PC-3 (cell line): Measurements from ENCODE around the gene CBR3. TPM values are rescaled to one million over a fixed set of nuclear protein-coding genes. Genes with fewer than 3 reads are reported as not detected.

Source experiments
- ATAC-seq: fragments of 200-7000 bp; cut with Tn5 transposase; 2 replicates; pipeline ENCODE4 v1.9.1; 2020; ENCODE audit warnings: mild to moderate bottlenecking, moderate library complexity
- BruUV-seq: library from RNA; stranded (reverse); fragments of 400-500 nt; replicated peaks from 2 replicates; lab custom pipeline; 2021; lab: Mats Ljungman, UMichigan
- CTCF ChIA-PET: fragments of 300-600 bp; sonication (Branson Sonifier 250); formaldehyde crosslinking; loops from one replicate; lab custom pipeline; 2022; ENCODE audit warnings: antibody characterized with exemption; lab: Charles Lee
- POLR2A ChIA-PET: fragments of 300-600 bp; sonication (Branson Sonifier 250); formaldehyde crosslinking; loops from one replicate; lab custom pipeline; 2022; ENCODE audit warnings: antibody characterized with exemption; ENCODE audit not compliant: unreplicated experiment; lab: Charles Lee
- DNase-seq: peaks from one replicate; pipeline ENCODE4 v3.0.0-alpha.2; 2015
- H2AFZ ChIP-seq: fragments of 300-600 bp; sonication (generic); 2 replicates; pipeline ENCODE4 v1.6.0; 2016; ENCODE audit warnings: antibody characterized with exemption, low read length
- H3F3A ChIP-seq: fragments of 300-600 bp; sonication (generic); one replicate; pipeline ENCODE4 v1.6.0; 2017; ENCODE audit warnings: antibody characterized with exemption, low read length, control low read depth, mild to moderate bottlenecking; ENCODE audit not compliant: unreplicated experiment
- H3K27ac ChIP-seq: fragments of 300-600 bp; sonication (generic); 2 replicates; pipeline ENCODE4 v1.5.1; 2016; ENCODE audit warnings: mild to moderate bottlenecking, low read length
- H3K27me3 ChIP-seq: fragments of 300-600 bp; sonication (generic); 2 replicates; pipeline ENCODE4 v1.6.1; 2016; ENCODE audit warnings: low read length, mixed read lengths
- H3K36me3 ChIP-seq: fragments of 300-600 bp; sonication (generic); 2 replicates; pipeline ENCODE4 v1.6.1; 2016; ENCODE audit warnings: low read depth, mixed run types, low read length, mixed read lengths
- H3K4me1 ChIP-seq: fragments of 300-600 bp; sonication (generic); 2 replicates; pipeline ENCODE4 v1.5.1; 2016; ENCODE audit warnings: low read length; ENCODE audit not compliant: insufficient read depth
- H3K4me2 ChIP-seq: fragments of 300-600 bp; sonication (generic); 2 replicates; pipeline ENCODE4 v1.6.0; 2016; ENCODE audit warnings: low read length
- H3K4me3 ChIP-seq: fragments of 300-600 bp; sonication (generic); 2 replicates; pipeline ENCODE4 v1.5.1; 2016; ENCODE audit warnings: mild to moderate bottlenecking, low read length, mixed read lengths
- H3K79me2 ChIP-seq: fragments of 300-600 bp; sonication (generic); 2 replicates; pipeline ENCODE4 v1.6.1; 2017; ENCODE audit warnings: low read length, mixed read lengths
- H3K9ac ChIP-seq: fragments of 300-600 bp; sonication (generic); 2 replicates; pipeline ENCODE4 v1.6.0; 2016; ENCODE audit warnings: mild to moderate bottlenecking, low read length
- H3K9me2 ChIP-seq: fragments of 300-600 bp; sonication (generic); replicated peaks from 2 replicates; pipeline ENCODE4 v1.6.1; 2016; ENCODE audit warnings: mixed run types, low read length, mixed read lengths
- H3K9me3 ChIP-seq: fragments of 300-600 bp; sonication (generic); 2 replicates; pipeline ENCODE4 v1.6.1; 2016; ENCODE audit warnings: low read length, mixed read lengths
- H4K20me1 ChIP-seq: fragments of 300-600 bp; sonication (generic); 2 replicates; pipeline ENCODE4 v1.6.1; 2016; ENCODE audit warnings: low read length, mixed read lengths
- EZH2 ChIP-seq: fragments of 300-600 bp; sonication (generic); IDR thresholded peaks from one replicate; pipeline ENCODE4 v1.6.1; 2017; ENCODE audit warnings: antibody characterized with exemption, mild to moderate bottlenecking, low read length; ENCODE audit not compliant: unreplicated experiment
- EZH2phosphoT487 ChIP-seq: fragments of 300-600 bp; sonication (generic); IDR thresholded peaks from 2 replicates; pipeline ENCODE4 v1.6.1; 2018; ENCODE audit warnings: mild to moderate bottlenecking, antibody characterized with exemption, low read length, borderline replicate concordance
- intact Hi-C: fragments of 100-400 bp; cut with micrococcal nuclease; formaldehyde crosslinking; loops from 2 replicates; pipeline ENCODE4 v1.9.0; 2023
- total RNA-seq: library from RNA; depleted of rRNA; stranded (reverse); fragments of >200 nt; gene quantifications from 2 replicates; pipeline ENCODE4 v1.2.3, GENCODE V29; 2014
- TF ChIP-seq, protein P1 (sequence below): fragments of 300-600 bp; sonication (generic); conservative IDR thresholded peaks from 2 replicates; pipeline ENCODE4 v1.5.1; 2017; ENCODE audit warnings: antibody characterized with exemption, low read depth, mild to moderate bottlenecking, low read length

The CBR3 gene
- total RNA-seq, 1 experiment from 2014 or later: 49.3 TPM

DNA sequence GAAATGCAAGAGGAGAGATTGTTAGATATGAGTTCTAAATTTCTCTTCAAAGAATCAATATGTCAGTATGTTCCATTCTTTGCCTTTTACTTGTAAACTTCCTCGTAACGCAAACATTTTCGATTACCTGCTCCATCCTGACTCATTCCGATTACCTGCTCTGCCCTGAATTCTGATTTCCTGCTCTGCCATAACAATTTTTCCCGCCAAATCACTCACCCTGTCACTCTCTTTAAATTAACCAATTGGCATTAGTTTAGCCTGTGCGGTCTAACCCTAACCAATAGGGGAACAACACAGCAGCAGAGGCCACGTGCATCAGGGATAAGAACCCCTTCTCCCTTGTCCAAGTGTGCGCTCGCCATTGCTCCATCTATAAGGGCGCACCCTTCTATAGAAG, 25.0 kb upstream of the CBR3 start:
- TF ChIP-seq EZH2phosphoT487 (no peak), EZH2 (no peak)
- TF ChIP-seq, protein P1, sequence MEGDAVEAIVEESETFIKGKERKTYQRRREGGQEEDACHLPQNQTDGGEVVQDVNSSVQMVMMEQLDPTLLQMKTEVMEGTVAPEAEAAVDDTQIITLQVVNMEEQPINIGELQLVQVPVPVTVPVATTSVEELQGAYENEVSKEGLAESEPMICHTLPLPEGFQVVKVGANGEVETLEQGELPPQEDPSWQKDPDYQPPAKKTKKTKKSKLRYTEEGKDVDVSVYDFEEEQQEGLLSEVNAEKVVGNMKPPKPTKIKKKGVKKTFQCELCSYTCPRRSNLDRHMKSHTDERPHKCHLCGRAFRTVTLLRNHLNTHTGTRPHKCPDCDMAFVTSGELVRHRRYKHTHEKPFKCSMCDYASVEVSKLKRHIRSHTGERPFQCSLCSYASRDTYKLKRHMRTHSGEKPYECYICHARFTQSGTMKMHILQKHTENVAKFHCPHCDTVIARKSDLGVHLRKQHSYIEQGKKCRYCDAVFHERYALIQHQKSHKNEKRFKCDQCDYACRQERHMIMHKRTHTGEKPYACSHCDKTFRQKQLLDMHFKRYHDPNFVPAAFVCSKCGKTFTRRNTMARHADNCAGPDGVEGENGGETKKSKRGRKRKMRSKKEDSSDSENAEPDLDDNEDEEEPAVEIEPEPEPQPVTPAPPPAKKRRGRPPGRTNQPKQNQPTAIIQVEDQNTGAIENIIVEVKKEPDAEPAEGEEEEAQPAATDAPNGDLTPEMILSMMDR: no peak
- Histone ChIP-seq H3K9me2 (no peaks in the 10 kb centered on the region), H3K79me2 (no peaks in the 10 kb centered on the region), H3K36me3 (no peaks in the 10 kb centered on the region), H3K9ac (no peak overlapping the region), H3K27ac (no peak overlapping the region), H3F3A (no peaks in the 10 kb centered on the region), H3K27me3 (no peaks in the 10 kb centered on the region), H3K4me1 (peaks cover 16% of the 10 kb centered on the region), H3K9me3 (no peaks in the 10 kb centered on the region), H2AFZ (no peak overlapping the region), H4K20me1 (no peaks in the 10 kb centered on the region), H3K4me3 (no peak overlapping the region), H3K4me2 (no peak overlapping the region)
- ChIA-PET POLR2A (no interaction called here), CTCF (no interaction called here)
- DNase-seq: no peak
- ATAC-seq: no peak
- intact Hi-C loops: no loop called here
- BruUV-seq: no TSS peak

DNA sequence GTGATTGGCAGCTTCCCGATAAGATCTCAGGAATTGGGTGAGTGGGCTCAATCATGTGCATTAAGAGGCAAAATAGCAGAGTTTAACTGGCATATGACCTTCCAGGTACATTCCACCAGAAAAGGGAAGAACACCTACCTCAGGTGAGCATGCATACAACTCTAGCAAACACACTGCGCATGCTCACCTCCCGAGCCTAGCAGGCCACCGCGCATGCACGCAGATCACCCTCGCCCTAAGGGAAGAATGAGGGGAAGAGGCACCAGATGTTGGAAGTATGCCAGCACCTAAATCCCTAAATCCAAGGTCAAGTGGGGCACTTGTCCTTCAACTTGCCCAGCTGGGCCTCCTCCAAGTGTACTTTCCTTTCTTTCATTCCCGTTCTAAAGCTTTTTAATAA, 23.6 kb upstream of the CBR3 start:
- CTCF ChIA-PET: no interaction called here
- no peak for ATAC-seq
- H3K79me2 ChIP-seq: no peaks in the 10 kb centered on the region
- intact Hi-C loops: no loop called here
- POLR2A ChIA-PET: interaction anchor here (0.8 kb wide), 1 partner anchor 65 kb away, joined by 6 read pairs; no protein-coding TSS in a partner anchor
- H3K4me2 ChIP-seq: no peak overlapping the region
- H3K4me1 ChIP-seq: peaks cover 16% of the 10 kb centered on the region
- H3K27ac ChIP-seq: no peak overlapping the region
- TF ChIP-seq EZH2phosphoT487: no peak
- TF ChIP-seq, protein P1: no peak
- no peak for TF ChIP-seq EZH2
- no peak for DNase-seq
- H3F3A ChIP-seq: no peaks in the 10 kb centered on the region
- no peak overlapping the region for H3K4me3 ChIP-seq
- BruUV-seq: no TSS peak
- H3K9ac ChIP-seq: no peak overlapping the region
- H3K27me3 ChIP-seq: no peaks in the 10 kb centered on the region
- no peaks in the 10 kb centered on the region for H4K20me1 ChIP-seq
- no peaks in the 10 kb centered on the region for H3K9me3 ChIP-seq
- no peaks in the 10 kb centered on the region for H3K9me2 ChIP-seq
- H2AFZ ChIP-seq: no peak overlapping the region
- no peaks in the 10 kb centered on the region for H3K36me3 ChIP-seq

DNA sequence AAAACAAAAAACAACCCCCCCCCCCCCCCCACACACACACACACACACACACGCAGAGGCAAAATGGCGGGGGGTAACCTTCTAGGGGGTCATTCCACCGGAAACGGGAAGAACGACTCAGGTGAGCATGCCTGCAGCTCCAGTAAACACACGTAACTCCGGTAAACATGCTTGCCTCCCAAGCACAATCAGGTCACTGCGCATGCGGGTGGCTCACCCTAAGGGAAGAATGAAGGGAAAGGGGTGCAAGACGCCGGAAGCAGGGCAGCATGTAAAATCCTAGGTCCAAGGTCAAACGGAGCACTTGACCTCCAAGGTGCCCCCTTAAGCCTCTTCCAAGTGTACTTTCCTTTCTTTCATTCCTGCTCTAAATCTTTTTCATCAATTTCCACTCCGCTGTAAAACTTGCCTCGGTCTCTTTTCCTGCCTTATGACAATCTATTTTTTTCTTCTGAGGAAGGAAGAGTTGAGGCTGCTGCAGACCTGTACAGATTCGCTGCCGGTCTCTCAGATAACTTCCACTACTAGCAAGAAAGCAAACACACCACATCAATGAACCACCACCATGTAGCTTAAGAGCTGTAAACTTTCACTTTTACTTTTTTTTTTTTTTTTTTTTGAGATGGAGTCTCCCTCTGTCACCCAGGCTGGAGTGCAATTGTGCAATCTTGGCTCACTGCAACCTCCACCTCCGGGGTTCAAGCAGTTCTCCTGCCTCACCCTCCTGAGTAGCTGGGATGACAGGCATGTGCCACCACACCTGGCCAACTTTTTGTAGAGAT, 21.0 kb upstream of the CBR3 start:
- H3K27ac ChIP-seq: peak overlapping the region; percentile 65
- CTCF ChIA-PET: no interaction called here
- H3K36me3 ChIP-seq: no peaks in the 10 kb centered on the region
- peak overlapping the region; percentile 95 for H2AFZ ChIP-seq
- no peaks in the 10 kb centered on the region for H3K79me2 ChIP-seq
- TF ChIP-seq, protein P1: no peak
- TF ChIP-seq EZH2phosphoT487 (no peak), EZH2 (no peak)
- H3F3A ChIP-seq: no peaks in the 10 kb centered on the region
- no peaks in the 10 kb centered on the region for H3K9me3 ChIP-seq
- no peaks in the 10 kb centered on the region for H3K9me2 ChIP-seq
- H3K4me2 ChIP-seq: peak overlapping the region; percentile 93
- ATAC-seq (peak; percentile 46), DNase-seq (peak; percentile 78)
- no peaks in the 10 kb centered on the region for H4K20me1 ChIP-seq
- intact Hi-C loops: loop anchor here (2.0 kb wide), 2 partner anchors 85 to 173 kb away; no protein-coding TSS in a partner anchor
- peak overlapping the region; percentile 71 for H3K4me3 ChIP-seq
- POLR2A ChIA-PET: interaction anchor here (0.5 to 0.7 kb wide), 2 partner anchors 39 to 54 kb away, joined by 3 read pairs; partner anchors contain the start of gene SETD4
- peak overlapping the region; percentile 78 for H3K9ac ChIP-seq
- H3K4me1 ChIP-seq: peaks cover 16% of the 10 kb centered on the region
- no peaks in the 10 kb centered on the region for H3K27me3 ChIP-seq
- no TSS peak for BruUV-seq
